Suprapubic skin (tissue), 4 donors: ENCODE measurements around the gene KCNG2. TPM values are rescaled to one million over a fixed set of nuclear protein-coding genes. Genes with fewer than 3 reads are reported as not detected.

Source experiments
- DNase-seq, 2 donors: peaks; one replicate each; pipeline ENCODE4 v3.0.0-alpha.2; 2019; ENCODE audit warnings: low spot score in 2 of 2
- H3K27ac ChIP-seq: fragments of 200-600 bp; sonication (generic); one replicate; pipeline ENCODE4 v1.5.1; 2019
- H3K27me3 ChIP-seq: fragments of 200-600 bp; sonication (generic); one replicate; pipeline ENCODE4 v1.5.1; 2019
- H3K36me3 ChIP-seq: fragments of 200-600 bp; sonication (generic); one replicate; pipeline ENCODE4 v1.5.1; 2019
- H3K4me1 ChIP-seq: fragments of 200-600 bp; sonication (generic); one replicate; pipeline ENCODE4 v1.5.1; 2019
- H3K4me3 ChIP-seq: fragments of 200-600 bp; sonication (generic); one replicate; pipeline ENCODE4 v1.5.1; 2019; ENCODE audit warnings: mild to moderate bottlenecking
- H3K9me3 ChIP-seq: fragments of 200-600 bp; sonication (generic); one replicate; pipeline ENCODE4 v1.5.1; 2019
- EP300 ChIP-seq: sonication (generic); formaldehyde crosslinking; IDR thresholded peaks from one replicate; pipeline ENCODE4 v1.6.1; 2017; ENCODE audit warnings: antibody characterized with exemption
- POLR2A ChIP-seq, 2 donors: fragments of 450-650 bp; IDR thresholded peaks; one replicate each; pipeline ENCODE4 v1.6.1; 2017; ENCODE audit warnings: antibody characterized with exemption in 2 of 2, mild to moderate bottlenecking in 2 of 2, moderate library complexity in 2 of 2
- POLR2AphosphoS5 ChIP-seq, 3 donors: sonication (generic); formaldehyde crosslinking; IDR thresholded peaks; one replicate each; pipeline ENCODE4 v1.6.1; 2017; ENCODE audit warnings: antibody characterized with exemption in 3 of 3
- whole genome bisulfite sequencing: methylation state at CpG from one replicate; pipeline ENCODE4 v1.1.5; 2018; 5-methylcytosine and 5-hydroxymethylcytosine counted together
- total RNA-seq, 4 donors: library from RNA; depleted of rRNA; stranded (reverse); fragments of >200 nt; gene quantifications; one replicate each; pipeline ENCODE4 v1.1.0, GENCODE V29; 2016
- TF ChIP-seq, protein P1 (sequence below), 2 donors: fragments of 200-600 bp in 1 of 2; fragments of 450-650 bp in 1 of 2; sonication (generic) in 1 of 2; IDR thresholded peaks; one replicate each; pipeline ENCODE4 v1.5.1; 2016 to 2019; ENCODE audit warnings: antibody characterized with exemption in 2 of 2, mild to moderate bottlenecking in 1 of 2, moderate library complexity in 1 of 2

KCNG2 gene
- total RNA-seq, 4 donors from 2014 or later, result not detected

DNA sequence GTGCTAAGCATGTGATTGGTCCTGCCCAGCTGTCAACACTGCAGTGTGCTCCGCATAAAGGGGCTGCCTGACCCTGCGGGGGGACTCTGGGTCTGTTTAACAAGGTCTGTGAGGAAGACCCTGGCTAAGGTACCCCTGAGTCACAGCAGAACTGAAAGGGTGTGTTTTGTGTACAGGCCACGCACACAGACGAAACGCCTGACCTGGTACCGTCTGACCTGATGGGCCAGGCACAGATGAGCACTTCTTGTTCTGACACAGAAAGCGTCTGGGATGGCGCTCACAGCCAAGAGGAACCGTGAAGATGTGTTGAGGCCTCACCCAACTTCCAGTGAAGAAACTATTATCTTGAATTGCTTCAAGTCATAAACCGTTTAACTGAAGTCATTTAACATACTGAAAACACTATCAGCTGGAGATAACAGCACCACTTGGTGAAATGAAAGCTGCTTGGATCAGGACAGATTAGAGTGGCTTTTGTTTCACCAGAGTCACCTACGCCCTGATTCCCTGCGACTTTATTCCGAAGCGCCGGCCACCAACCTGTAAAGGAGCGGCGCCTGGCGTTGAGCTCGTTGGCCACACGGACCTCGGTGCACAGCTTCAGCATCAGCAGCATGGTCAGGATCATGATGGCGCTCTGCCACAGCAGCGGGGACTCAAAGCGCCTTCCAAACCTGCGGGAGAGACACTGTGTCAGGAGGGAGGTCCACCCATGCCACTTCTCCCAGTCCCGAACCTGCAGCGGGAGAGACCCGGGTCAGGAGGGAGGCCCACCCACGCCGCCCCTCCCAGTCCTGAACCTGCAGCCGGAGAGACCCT is 145.3 kb downstream of the KCNG2 start:
- TF ChIP-seq, protein P1, sequence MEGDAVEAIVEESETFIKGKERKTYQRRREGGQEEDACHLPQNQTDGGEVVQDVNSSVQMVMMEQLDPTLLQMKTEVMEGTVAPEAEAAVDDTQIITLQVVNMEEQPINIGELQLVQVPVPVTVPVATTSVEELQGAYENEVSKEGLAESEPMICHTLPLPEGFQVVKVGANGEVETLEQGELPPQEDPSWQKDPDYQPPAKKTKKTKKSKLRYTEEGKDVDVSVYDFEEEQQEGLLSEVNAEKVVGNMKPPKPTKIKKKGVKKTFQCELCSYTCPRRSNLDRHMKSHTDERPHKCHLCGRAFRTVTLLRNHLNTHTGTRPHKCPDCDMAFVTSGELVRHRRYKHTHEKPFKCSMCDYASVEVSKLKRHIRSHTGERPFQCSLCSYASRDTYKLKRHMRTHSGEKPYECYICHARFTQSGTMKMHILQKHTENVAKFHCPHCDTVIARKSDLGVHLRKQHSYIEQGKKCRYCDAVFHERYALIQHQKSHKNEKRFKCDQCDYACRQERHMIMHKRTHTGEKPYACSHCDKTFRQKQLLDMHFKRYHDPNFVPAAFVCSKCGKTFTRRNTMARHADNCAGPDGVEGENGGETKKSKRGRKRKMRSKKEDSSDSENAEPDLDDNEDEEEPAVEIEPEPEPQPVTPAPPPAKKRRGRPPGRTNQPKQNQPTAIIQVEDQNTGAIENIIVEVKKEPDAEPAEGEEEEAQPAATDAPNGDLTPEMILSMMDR (IDR thresholded peaks at IDR 0.05), result no peak
- TF ChIP-seq POLR2A (IDR thresholded peaks at IDR 0.05) (no peak), POLR2AphosphoS5 (IDR thresholded peaks at IDR 0.05) (no peak), EP300 (no peak)
- WGBS, result 78% methylated on average over 18 of the region's 31 CpGs
- Histone ChIP-seq H3K27me3 (no peaks in the 10 kb centered on the region), H3K9me3 (no peaks in the 10 kb centered on the region), H3K4me1 (peaks cover 84% of the 10 kb centered on the region), H3K36me3 (peaks cover 28% of the 10 kb centered on the region), H3K27ac (peak overlapping the region; percentile 31), H3K4me3 (no peak overlapping the region)
- peak; percentile 62 to 67 for DNase-seq

DNA sequence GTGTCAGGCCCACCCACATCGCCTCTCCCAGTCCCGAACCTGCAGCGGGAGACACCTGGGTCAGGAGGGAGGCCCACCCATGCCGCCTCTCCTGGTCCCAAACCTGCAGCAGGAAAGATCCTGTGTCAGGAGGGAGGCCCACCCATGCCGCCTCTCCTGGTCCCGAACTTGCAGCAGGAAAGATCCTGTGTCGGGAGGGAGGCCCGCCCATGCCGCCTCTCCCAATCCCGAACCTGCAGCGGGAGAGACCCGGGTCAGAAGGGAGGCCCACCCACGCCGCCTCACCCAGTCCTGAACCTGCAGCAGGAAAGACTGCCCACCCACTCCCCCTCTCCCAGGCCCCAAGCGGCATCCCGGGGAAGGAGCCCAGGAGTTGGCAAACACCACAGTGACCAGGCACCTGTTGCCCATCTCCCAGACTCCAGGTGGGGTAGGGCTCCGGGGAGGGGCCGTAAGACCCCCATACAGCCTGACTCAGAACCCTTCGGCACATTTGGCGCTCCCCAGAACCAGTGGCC is 145.9 kb downstream of the KCNG2 start:
- H3K4me3 ChIP-seq, result no peak overlapping the region
- TF ChIP-seq POLR2AphosphoS5 (IDR thresholded peaks at IDR 0.05) (no peak), POLR2A (IDR thresholded peaks at IDR 0.05) (no peak)
- TF ChIP-seq, protein P1 (IDR thresholded peaks at IDR 0.05), result no peak

DNA sequence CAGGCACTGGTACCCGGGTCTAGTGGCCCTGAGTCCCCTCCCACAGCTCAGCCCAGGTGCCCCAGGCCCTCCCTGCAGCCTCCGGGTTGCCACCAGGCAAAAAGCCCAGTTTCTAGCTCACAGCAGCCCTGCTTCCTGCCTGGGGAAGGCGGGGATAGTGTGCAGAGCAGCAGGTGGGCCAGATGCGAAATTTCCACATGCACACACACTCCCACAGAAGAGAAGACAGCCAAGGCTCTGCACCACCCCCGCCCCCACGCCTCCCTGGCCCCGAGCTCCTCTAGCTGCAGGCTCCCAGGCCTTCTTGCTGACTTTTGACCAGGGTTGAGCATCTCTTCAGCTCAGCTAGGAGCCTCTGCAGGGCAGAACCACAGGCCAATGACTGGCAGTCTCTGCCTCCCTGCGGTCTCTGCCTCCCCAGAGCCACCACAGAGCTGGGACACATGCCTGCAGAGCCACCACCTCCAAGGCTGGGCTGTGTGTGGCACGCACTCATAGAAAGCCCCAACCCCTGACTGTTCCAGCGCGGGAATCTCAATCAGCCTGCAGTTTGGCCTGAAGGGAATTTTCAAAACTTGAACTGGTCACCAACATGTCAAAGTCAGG is 146.5 kb downstream of the KCNG2 start:
- peak; percentile 54 to 72 for DNase-seq
- peak overlapping the region; percentile 31 for H3K27ac ChIP-seq
- peaks cover 84% of the 10 kb centered on the region for H3K4me1 ChIP-seq
- 48% methylated on average over 5 of the region's 11 CpGs for WGBS
- TF ChIP-seq POLR2A (IDR thresholded peaks at IDR 0.05), result no peak
- TF ChIP-seq POLR2AphosphoS5 (IDR thresholded peaks at IDR 0.05), result no peak
- TF ChIP-seq, protein P1 (IDR thresholded peaks at IDR 0.05), result no peak
- TF ChIP-seq EP300, result no peak
- H3K36me3 ChIP-seq, result peaks cover 28% of the 10 kb centered on the region
- no peaks in the 10 kb centered on the region for H3K27me3 ChIP-seq
- no peaks in the 10 kb centered on the region for H3K9me3 ChIP-seq
- H3K4me3 ChIP-seq, result no peak overlapping the region

More for the DNA sequence above, 145.9 kb downstream of the KCNG2 start:
- no peaks in the 10 kb centered on the region for H3K9me3 ChIP-seq
- DNase-seq, result peak; percentile 56 to 79
- peaks cover 28% of the 10 kb centered on the region for H3K36me3 ChIP-seq
- H3K27ac ChIP-seq, result peak overlapping the region; percentile 31
- H3K27me3 ChIP-seq, result no peaks in the 10 kb centered on the region
- 70% methylated on average over 6 of the region's 20 CpGs for WGBS
- H3K4me1 ChIP-seq, result peaks cover 84% of the 10 kb centered on the region

DNA sequence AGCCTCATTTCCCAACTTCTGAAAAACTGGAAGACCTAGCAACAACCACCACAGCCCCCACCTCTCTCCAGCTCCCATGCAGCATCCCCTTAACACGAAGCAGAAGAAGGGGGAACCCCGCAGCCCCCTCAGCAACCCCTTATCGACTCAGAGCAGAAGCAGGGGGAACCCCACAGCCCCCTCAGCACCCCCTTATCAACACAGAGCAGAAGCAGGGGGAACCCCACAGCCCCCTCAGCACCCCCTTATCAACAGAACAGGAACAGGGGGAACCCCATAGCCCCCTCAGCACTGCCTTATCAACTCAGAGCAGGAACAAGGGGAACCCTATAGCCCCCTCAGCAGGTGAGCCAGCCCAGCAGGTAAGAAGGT is 147.0 kb downstream of the KCNG2 start:
- peaks cover 28% of the 10 kb centered on the region for H3K36me3 ChIP-seq
- TF ChIP-seq, protein P1 (IDR thresholded peaks at IDR 0.05), result no peak
- no peak for TF ChIP-seq EP300
- no peak for TF ChIP-seq POLR2A (IDR thresholded peaks at IDR 0.05)
- TF ChIP-seq POLR2AphosphoS5 (IDR thresholded peaks at IDR 0.05), result no peak
- H3K4me3 ChIP-seq, result no peak overlapping the region
- peak in 1 of 2 donors; percentile 55 for DNase-seq
- H3K27ac ChIP-seq, result peak overlapping the region; percentile 31
- peaks cover 89% of the 10 kb centered on the region for H3K4me1 ChIP-seq
- no peaks in the 10 kb centered on the region for H3K27me3 ChIP-seq
- WGBS, result 71% methylated on average over 3 of the region's 3 CpGs
- H3K9me3 ChIP-seq, result no peaks in the 10 kb centered on the region
